Stimulated activated CD4-positive, alpha-beta T cell treated with anti-CD3 and anti-CD28 coated beads, Interleukin-12 subunit alpha, Interleukin-12 subunit beta, amount 100 ng/mL, for 48 hours (primary cell): ENCODE measurements around the gene RSPH9.

Experiments used
- DNase-seq, 3 donors: peaks; one replicate each; pipeline ENCODE4 v3.0.0-alpha.2; 2020; ENCODE audit warnings: low read depth in 2 of 3, low spot score in 1 of 3

Gene RSPH9

GRCh38 chr6:43707767-43708166 is 62.9 kb downstream of the RSPH9 start:
- DNase-seq, result no peak

- DNase-seq, result peak in 1 of 3 donors; percentile 8
Observed at GRCh38 chr6:43708860-43709653, 64.2 kb downstream of the RSPH9 start.

- DNase-seq, result no peak
Observed at GRCh38 chr6:43709654-43710303, 64.9 kb downstream of the RSPH9 start.

GRCh38 chr6:43710576-43710975 is 65.7 kb downstream of the RSPH9 start:
- DNase-seq, result no peak

- DNase-seq, result no peak
Observed at GRCh38 chr6:43712579-43712978, 67.7 kb downstream of the RSPH9 start.

- no peak for DNase-seq
Observed at GRCh38 chr6:43713643-43714310, 68.9 kb downstream of the RSPH9 start.

GRCh38 chr6:43714311-43715055 is 69.6 kb downstream of the RSPH9 start:
- DNase-seq, result no peak

GRCh38 chr6:43715056-43715788 is 70.4 kb downstream of the RSPH9 start:
- no peak for DNase-seq

- no peak for DNase-seq
Observed at GRCh38 chr6:43716099-43716498, 71.3 kb downstream of the RSPH9 start.

GRCh38 chr6:43717389-43717788 is 72.6 kb downstream of the RSPH9 start:
- DNase-seq, result no peak

- no peak for DNase-seq
Observed at GRCh38 chr6:43717822-43718221, 73.0 kb downstream of the RSPH9 start.

- no peak for DNase-seq
Observed at GRCh38 chr6:43718387-43719105, 73.7 kb downstream of the RSPH9 start.

GRCh38 chr6:43719511-43719910 is 74.7 kb downstream of the RSPH9 start:
- no peak for DNase-seq

GRCh38 chr6:43720999-43721398 is 76.2 kb downstream of the RSPH9 start:
- no peak for DNase-seq
